ENCODE results near the gene EXOSC3.
"Not testable (repeated sequence)": the region's sequence is repeated elsewhere in the genome, so short reads cannot be mapped to it uniquely, and the experiment has no call there.

The EXOSC3 gene

DNA sequence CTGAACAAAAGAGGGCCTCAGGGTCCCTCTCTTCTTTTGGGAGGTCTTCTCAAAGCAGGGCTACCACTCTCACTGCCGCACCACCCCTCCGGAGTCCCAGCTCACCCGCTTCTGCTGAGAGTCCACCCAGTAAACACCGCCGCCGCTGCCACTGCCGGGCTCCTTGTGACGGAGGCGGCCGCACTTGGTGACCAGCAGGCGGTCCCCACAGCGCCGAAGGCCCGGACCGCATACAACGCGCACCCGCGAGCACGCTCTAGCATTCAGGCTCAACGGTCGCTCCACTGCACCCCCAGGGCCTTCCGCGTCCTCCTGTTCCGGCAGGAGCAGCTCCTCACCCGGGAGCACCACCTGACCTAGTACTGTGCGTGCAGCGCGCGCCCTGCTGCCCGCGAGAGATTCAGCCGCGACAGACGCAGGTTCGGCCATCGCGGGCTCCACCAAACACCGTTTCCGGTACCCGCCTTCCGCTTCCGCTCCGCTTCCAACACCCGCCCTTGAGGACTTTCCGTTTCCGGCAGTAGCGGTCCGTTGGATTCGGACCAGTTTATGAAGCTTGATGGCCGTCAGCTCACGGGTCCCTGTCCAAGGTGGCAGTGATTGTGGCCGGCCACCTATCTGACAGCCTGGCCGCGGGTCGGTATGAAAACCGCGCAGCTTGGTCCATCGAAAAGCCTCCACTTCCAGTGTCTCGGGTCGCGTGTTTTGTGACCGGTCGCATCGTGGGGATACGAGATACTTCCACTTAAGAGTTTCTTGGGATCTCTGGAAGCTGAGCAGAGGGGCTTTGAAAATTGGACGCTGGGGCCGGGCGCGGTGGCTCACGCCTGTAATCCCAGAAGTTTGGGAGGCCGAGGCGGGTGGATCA lies at the start of gene EXOSC3:
TSS of gene EXOSC3 (minus strand) at position 449 of the 868 bp plus-strand sequence. CDS start at position 429, 20 bp downstream.
- in situ Hi-C loops (cut with HindIII; ENCODE audit: low sequenced_read_pairs): no loop called here

DNA sequence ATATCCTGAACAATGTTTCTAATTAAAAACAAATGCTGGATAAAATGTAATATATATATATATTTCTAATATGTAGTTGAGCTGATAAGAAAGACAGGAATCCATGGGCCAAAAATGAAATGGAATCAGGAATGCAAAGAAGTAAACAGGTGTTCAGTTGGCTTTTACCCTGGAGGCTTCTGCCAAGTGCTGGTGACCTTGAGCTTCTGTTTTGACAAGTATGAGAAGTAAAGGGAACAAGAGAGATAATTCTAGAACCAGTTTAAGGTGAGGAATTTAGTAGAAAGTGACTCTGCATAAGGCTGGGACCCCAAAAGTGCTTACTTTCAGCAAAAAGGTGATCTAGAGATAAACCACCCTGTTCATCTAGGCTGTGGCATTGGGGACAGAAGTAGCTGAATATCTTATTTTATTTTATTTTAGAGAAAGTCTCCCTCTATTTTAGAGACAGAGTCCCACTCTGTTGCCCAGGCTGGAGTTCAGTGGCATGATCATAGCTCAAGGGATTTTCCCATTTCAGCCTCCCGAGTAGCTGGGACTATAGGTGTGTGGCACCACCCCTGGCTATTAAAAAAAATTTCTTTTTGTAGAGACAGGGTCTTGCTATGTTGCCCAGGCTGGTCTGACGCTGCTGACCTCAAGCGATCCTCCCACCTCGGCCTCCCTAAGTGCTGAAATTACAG lies 42.8 kb upstream of the EXOSC3 start:
- in situ Hi-C loops (cut with HindIII; ENCODE audit: low sequenced_read_pairs): no loop called here

DNA sequence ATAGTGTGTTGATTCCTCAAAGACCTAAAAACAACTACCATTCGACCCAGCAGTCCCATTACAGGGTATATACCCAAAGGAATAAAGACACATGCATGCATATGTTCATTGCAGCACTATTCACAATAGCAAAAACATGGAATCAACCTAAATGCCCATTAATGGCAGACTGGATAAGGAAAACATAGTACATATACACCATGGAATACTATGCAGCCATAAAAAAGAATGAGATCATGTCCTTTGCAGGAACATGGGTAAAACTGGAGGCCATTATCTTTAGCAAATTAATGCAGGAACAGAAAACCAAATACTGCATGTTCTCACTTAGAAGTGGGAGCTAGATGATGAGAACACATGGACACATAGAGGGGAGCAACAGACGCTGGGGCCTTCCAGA lies 40.3 kb upstream of the EXOSC3 start:
- in situ Hi-C loops (cut with HindIII; ENCODE audit: low sequenced_read_pairs): not testable (repeated sequence)

GRCh38 chr9:37820142-37820541 lies 35.3 kb upstream of the EXOSC3 start:
- in situ Hi-C loops (cut with HindIII; ENCODE audit: low sequenced_read_pairs): no loop called here

- in situ Hi-C loops (cut with HindIII; ENCODE audit: low sequenced_read_pairs): no loop called here
These were observed 34.0 kb upstream of the EXOSC3 start for GRCh38 chr9:37818849-37819248.

DNA sequence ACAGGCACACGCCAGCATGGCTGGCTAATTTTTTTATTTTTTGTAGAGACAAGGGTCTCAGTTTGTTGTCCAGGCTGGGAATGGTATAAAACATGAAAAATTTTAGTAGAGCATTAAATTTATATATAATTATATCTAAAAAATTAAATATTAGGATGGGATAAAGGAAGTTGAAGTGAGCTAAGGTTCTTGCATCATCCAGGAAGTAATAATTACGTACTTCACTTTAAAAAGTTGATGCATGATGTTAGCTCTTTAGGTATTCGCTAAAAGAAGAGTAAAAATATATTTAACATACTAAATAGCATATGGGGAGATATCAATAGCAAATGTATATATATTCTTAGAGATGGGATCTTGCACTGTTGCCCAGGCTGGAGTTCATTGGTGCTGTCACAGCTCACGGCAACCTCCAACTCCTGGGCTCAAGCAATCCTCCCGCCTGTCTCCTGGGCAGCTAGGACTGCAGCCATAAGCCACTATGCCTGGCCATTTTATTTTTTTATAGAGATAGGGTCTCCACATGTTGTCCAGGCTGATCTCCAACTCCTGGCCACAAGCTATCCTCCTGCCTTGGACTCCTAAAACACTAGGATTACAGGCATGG lies 28.0 kb upstream of the EXOSC3 start:
- in situ Hi-C loops (cut with HindIII; ENCODE audit: low sequenced_read_pairs): no loop called here

DNA sequence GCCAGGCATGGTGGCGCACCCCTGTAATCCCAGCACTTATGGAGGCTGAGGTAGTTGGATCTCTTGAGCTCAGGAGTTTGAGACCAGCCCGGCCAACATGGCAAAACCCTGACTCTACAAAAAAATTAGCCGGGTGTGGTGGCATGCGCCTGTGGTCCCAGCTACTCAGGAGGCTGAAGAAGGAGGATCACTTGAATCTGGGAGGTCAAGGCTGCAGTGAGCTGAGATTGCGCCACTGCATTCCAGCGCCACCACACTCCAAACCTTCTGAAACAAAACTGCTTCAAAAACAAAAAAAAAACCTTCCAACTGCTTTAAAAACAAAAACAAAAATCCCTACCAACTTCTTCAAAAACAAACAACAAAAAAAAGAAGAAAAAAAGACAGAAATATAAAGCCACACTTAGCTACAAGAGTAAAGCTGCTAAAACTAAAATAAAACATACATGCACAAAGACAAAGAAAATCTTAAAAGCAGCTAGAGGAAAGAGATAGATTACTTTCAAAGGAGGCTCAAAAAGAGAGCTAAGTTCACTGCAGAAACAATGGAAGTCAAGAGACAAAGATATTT lies 27.1 kb upstream of the EXOSC3 start:
- in situ Hi-C loops (cut with HindIII; ENCODE audit: low sequenced_read_pairs): no loop called here

- in situ Hi-C loops (cut with HindIII; ENCODE audit: low sequenced_read_pairs): not testable (repeated sequence)
These were observed 24.8 kb upstream of the EXOSC3 start for GRCh38 chr9:37809676-37810075.

GRCh38 chr9:37806271-37806670 lies 21.4 kb upstream of the EXOSC3 start:
- in situ Hi-C loops (cut with HindIII; ENCODE audit: low sequenced_read_pairs): no loop called here

DNA sequence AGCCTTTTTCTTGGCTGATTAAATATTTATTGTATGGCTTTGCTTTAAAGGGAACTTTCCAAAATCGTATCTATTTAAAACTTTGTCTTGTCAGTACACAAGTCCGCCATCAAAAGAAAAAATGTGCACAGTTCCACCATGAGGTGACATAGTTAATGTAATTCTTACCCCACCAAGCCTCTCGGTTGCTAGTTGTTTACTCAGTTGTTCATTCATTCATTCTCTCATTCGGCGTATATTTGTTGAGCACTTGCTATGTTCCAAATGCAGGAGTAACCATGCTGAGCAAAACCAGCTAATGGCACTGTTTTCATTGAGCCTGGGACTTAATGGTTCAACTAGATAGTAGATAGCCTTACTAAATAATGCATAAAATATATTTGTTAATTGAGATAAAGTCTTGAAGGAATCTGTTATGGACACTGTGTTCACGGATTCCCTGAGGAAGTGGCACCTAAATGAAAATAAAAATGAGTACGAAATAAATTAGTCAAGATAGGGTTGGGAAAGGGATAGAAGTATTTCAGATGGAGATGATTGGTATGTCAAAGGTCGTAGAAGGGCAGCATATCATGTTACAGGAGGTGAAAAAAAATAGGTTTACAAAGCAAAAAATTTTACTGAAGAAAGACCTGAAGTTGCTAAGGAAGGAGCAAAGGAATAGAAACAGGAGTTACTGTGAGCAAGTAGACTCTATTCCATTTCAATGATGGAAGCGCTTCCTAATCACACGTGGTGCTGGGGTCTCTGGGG lies 17.3 kb upstream of the EXOSC3 start:
- in situ Hi-C loops (cut with HindIII; ENCODE audit: low sequenced_read_pairs): no loop called here

DNA sequence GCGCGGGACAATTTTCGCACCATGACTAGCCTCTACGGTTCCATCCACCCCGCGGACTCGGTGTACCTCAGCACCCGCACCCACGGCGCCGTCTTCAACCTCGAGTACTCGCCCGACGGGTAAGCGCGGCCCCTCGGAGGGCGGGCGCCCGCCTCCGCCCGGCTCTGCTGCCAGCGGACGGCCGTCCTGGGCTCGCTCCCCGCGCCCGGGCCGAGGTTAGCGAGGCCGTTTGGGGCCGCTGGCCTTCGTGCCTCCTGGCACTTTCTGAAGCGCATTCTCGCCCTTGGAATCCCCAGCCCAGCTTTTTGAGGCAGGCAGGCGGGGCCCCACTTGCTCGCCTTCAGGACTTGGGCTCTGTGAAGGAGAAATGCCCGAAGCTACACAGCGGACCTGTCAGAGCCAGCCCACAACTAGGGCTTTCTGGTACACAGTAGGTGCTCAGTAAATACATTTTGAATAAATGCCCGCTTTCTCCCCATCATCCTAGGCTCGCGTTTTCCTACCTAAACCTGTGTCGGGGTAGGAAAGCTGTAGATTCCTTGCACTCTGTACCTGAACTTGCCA lies 16.5 kb upstream of the EXOSC3 start:
- in situ Hi-C loops (cut with HindIII; ENCODE audit: low sequenced_read_pairs): no loop called here

- in situ Hi-C loops (cut with HindIII; ENCODE audit: low sequenced_read_pairs): no loop called here
These were observed 15.9 kb upstream of the EXOSC3 start, which contains the start of gene DCAF10 for GRCh38 chr9:37800631-37801286. DCAF10 (plus strand) TSS chr9:37800797; CDS start chr9:37800867, 70 bp downstream.

DNA sequence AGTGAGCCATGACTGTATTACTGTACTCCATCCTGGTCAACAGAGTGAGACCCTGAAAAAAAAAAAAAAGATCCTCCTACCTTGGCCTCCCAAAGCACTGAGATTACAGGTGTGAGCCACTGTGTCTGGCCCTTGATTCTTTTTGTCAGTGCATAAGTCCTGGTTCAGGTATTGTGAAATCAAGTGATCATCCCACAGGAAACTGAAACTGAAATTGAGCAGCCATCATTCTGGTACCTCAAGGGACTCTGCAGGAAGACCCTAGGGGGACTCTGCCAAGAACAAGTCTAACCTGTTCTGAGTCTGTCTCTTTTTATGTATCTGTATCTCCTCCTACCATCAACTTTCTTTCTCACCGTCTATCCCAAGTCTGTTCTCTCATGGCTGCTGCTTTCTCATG lies 13.8 kb upstream of the EXOSC3 start:
- in situ Hi-C loops (cut with HindIII; ENCODE audit: low sequenced_read_pairs): no loop called here

DNA sequence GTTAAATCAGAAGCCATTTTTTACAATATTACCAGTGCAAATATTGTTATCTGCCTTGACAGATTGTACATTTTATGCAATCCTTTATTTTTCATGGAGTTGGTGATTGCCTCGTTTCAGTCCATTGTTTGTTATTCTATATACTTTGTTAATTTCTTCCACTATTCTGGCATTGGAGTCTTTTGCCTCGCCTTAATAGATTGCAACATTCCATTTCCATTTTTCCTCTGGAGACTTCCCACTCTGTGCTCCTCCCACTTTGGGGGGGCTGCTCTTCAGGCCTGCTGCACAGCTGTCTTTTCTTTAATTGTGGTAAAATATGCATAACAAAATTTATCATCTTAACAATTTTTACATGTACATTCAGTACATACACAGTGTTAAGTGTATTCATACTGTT lies 11.4 kb upstream of the EXOSC3 start:
- in situ Hi-C loops (cut with HindIII; ENCODE audit: low sequenced_read_pairs): no loop called here

DNA sequence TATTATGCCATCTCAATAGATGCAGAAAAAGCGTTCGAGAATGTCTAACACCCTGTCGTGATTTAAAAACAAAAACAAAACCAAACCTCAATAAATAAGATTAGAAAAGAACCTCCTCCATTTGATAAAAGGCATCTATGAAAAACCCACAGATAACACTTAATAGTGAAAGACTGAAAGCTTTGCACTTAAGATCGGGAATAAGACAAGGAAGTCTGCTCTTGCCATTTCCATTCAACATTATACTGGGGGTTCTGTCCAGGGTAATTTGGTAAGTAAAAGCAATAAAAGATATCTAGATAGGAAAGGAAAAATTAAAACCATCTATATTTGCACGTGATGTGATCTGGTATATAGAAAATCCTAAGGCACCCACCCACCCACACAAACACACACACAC lies 7.3 kb upstream of the EXOSC3 start:
- in situ Hi-C loops (cut with HindIII; ENCODE audit: low sequenced_read_pairs): no loop called here

- in situ Hi-C loops (cut with HindIII; ENCODE audit: low sequenced_read_pairs): no loop called here
These were observed 5.2 kb upstream of the EXOSC3 start for GRCh38 chr9:37790096-37790495.

DNA sequence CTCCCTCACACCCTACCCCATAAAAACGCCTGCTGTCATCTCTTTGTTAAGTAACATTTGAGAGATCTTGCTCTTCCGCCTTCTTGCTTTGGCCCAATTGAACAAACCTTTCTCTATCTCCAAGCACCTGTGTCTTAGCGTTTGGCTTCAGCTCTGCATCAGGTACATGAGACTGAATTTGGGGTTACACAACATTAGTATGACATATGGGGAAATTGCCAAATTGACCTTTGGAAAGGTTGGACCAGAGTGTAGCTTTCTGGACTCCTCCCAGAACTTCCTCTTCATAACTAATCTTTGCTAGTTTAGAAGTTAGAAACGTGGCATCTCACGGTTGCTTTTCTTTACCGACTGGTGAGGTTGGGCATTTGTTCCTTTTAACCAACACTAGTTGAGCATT lies 3.5 kb upstream of the EXOSC3 start:
- in situ Hi-C loops (cut with HindIII; ENCODE audit: low sequenced_read_pairs): no loop called here

- in situ Hi-C loops (cut with HindIII; ENCODE audit: low sequenced_read_pairs): no loop called here
These were observed 2.2 kb upstream of the EXOSC3 start for GRCh38 chr9:37787059-37787458.

GRCh38 chr9:37784291-37784615 lies 611 bp downstream of the EXOSC3 start:
- in situ Hi-C loops (cut with HindIII; ENCODE audit: low sequenced_read_pairs): no loop called here

DNA sequence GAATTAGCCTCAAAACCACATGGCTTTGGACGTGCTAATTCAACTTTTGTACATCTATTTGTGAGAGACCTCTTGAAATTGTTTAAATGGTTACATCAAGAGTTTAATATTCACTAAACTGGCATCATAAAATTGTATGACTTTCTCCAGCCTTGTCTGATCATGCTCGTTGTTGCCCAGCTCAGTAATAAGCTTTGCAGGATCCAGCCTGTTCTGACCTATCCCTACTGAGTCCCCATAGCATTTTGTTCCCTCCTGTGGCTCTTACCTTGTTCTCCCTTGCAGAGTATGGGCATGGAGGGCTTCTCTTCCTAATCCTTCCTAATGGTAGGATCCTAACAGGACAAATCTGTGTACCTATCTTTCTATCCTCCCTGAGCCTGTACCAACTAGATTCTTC lies 6.3 kb downstream of the EXOSC3 start:
- in situ Hi-C loops (cut with HindIII; ENCODE audit: low sequenced_read_pairs): no loop called here
